Activated T-cell treated with anti-CD3 and anti-CD28 coated beads, Interleukin-2, amount 50 U/mL, for 72 hours (primary cell): ENCODE results near the gene PCDHA1. TPM values are rescaled to one million over a fixed set of nuclear protein-coding genes. Genes with fewer than 3 reads are reported as not detected.

Source experiments
- ATAC-seq, 2 donors: fragments of 150-1000 bp; cut with Tn5 transposase; replicated peaks in 1 of 2; 2 replicates each; pipeline ENCODE4 v1.10.0; 2021; ENCODE audit warnings: moderate library complexity in 2 of 2, mild to moderate bottlenecking in 1 of 2
- DNase-seq, 2 donors: peaks; one replicate each; pipeline ENCODE4 v3.0.0; 2021 to 2022; ENCODE audit warnings: mixed read lengths in 1 of 2
- H3K27ac Mint-ChIP-seq: one replicate; pipeline ENCODE4 v1.8.0; 2022; ENCODE audit warnings: mild to moderate bottlenecking, moderate library complexity, mixed read lengths
- H3K27me3 Mint-ChIP-seq: one replicate; pipeline ENCODE4 v1.8.0; 2022; ENCODE audit warnings: low read depth, mixed read lengths
- H3K36me3 Mint-ChIP-seq, 2 donors: one replicate each; pipeline ENCODE4 v1.8.0; 2022; ENCODE audit warnings: mixed read lengths in 2 of 2, mild to moderate bottlenecking in 1 of 2; ENCODE audit not compliant: insufficient read depth in 2 of 2
- H3K4me1 Mint-ChIP-seq: one replicate; pipeline ENCODE4 v1.8.0; 2022; ENCODE audit warnings: low read depth, mixed read lengths
- H3K4me3 Mint-ChIP-seq, 2 donors: one replicate each; pipeline ENCODE4 v1.8.0; 2022; ENCODE audit warnings: mild to moderate bottlenecking in 2 of 2, mixed read lengths in 2 of 2, moderate library complexity in 2 of 2
- H3K9me3 Mint-ChIP-seq, 2 donors: one replicate each; pipeline ENCODE4 v1.8.0; 2022; ENCODE audit warnings: mixed read lengths in 2 of 2
- total RNA-seq, 2 donors: library from RNA; stranded (reverse); gene quantifications; one replicate each; pipeline ENCODE4 v1.2.3, GENCODE V29; 2022

PCDHA1 gene
- total RNA-seq, 2 donors from 2014 or later, result not detected

DNA sequence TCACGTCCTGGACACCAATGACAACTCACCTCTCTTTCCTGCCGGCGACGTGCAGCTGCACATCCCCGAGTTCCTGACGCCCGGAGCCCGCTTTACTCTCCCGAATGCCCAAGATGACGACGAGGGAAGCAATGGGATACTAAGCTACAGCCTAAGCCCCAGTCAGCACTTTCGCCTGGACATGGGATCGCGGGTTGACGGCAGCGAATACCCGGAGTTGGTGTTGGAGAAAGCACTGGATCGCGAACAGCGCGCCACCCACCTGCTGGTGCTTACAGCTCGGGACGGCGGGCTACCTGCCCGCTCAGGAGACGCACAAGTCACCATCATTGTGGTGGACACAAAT, 141.3 kb downstream of the PCDHA1 start:
- H3K27me3 Mint-ChIP-seq, result peaks cover 35% of the 10 kb centered on the region
- DNase-seq (no peak), ATAC-seq (no peak)
- no peaks in the 10 kb centered on the region for H3K9me3 Mint-ChIP-seq
- H3K4me3 Mint-ChIP-seq, result peak overlapping the region; percentile 43 to 60
- no peak overlapping the region for H3K27ac Mint-ChIP-seq
- peaks cover 5% of the 10 kb centered on the region for H3K4me1 Mint-ChIP-seq
- peaks cover 0 to 2% of the 10 kb centered on the region in 2 donors for H3K36me3 Mint-ChIP-seq

DNA sequence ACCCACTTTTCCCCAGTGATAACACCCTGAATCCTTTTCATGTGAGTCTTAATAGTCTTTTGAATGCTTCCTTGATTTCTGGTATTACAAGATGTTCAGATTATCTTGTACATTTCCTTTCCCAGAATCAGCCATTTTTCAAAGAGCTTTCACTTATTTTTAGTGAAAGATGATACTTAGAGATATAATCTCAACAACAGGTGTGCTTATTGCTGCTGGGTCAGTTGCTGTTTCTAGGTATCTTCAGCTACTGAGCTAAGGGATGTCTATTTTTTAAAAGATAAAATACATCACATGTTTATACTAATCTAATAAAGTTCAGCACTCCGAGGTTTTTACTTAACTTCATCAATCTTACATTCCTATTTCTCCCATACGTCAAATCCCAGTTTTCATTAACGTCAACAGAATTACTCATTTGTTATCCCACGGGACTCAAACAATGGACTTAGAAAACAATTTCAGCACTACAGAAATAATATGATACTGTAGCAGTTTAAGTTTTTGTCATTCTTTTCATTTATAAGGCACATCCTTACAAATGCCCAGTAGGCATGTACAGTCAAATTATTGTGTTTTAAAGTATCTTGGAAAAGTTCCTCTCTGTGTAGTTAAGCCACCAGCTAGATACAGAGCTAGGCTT, 149.1 kb downstream of the PCDHA1 start:
- Mint-ChIP-seq H3K36me3 (no peaks in the 10 kb centered on the region), H3K4me1 (no peaks in the 10 kb centered on the region), H3K9me3 (no peaks in the 10 kb centered on the region), H3K27me3 (no peaks in the 10 kb centered on the region), H3K4me3 (no peak overlapping the region), H3K27ac (no peak overlapping the region)
- DNase-seq (no peak), ATAC-seq (no peak)

DNA sequence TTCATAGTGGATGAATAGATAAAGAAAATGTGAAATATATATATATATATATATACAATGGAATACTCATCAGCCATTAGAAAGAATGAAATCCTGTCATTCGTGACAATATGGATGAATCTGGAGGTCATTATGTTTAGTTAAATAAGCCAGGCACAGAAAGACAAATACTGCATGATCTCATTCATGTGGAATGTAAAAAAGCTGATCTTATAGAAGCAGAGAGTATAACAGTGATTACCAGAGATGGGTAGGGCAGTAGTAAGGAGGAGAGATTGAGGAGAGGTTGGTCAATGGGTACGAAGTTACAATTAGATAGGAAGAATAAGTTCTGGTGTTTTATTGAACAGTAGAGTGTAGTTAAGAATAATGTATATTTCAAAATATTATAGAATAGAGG, 160.6 kb downstream of the PCDHA1 start:
- Mint-ChIP-seq H3K27me3 (no peaks in the 10 kb centered on the region), H3K9me3 (peaks cover 4 to 11% of the 10 kb centered on the region in 2 donors), H3K36me3 (peaks cover 0 to 3% of the 10 kb centered on the region in 2 donors), H3K27ac (no peak overlapping the region), H3K4me1 (no peaks in the 10 kb centered on the region), H3K4me3 (no peak overlapping the region)
- no peak for ATAC-seq
- DNase-seq, result no peak

DNA sequence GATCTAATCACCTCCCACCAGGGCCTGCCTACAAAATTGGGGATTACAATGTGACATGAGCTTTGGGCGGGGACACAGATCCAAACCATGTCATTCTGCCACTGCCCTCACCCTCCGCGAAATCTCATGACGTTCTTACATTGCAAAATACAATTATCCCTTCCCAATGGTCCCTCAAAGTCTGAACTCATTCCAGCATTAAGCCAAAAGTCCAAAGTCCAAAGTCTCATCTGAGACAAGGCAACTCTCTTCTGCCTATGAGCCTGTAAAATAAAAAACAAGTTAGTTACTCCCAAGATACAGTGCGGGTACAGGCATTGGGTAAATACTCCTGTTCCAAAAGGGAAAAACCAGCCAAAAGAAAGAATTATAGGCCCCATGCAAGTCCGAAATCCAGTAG, 165.7 kb downstream of the PCDHA1 start:
- Mint-ChIP-seq H3K27ac (no peak overlapping the region), H3K36me3 (no peaks in the 10 kb centered on the region), H3K9me3 (peaks cover under 1 to 5% of the 10 kb centered on the region in 2 donors), H3K4me3 (no peak overlapping the region), H3K4me1 (no peaks in the 10 kb centered on the region), H3K27me3 (no peaks in the 10 kb centered on the region)
- ATAC-seq, result no peak
- no peak for DNase-seq

DNA sequence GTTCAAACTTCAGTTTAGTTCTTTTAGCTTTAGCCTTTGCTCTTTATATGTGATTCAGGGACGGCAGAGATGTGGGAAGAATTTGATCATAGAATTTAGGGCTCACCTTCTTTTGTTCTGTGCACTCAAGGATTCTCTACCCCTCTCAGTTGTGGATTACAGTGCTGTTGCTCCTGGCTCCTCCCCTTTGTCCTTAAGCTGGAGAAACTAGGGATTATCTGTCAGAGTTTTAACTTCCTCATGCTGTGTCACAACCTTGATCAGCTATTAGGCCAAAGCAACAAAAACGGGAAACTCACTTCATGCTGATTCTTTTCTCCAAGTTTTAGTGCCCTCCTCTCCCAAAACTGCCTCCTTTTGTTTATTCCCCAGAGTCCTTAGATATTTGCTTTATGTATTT, 167.3 kb downstream of the PCDHA1 start:
- no peaks in the 10 kb centered on the region for H3K4me1 Mint-ChIP-seq
- no peak overlapping the region for H3K27ac Mint-ChIP-seq
- DNase-seq, result no peak
- H3K4me3 Mint-ChIP-seq, result no peak overlapping the region
- no peaks in the 10 kb centered on the region for H3K36me3 Mint-ChIP-seq
- H3K27me3 Mint-ChIP-seq, result no peaks in the 10 kb centered on the region
- no peak for ATAC-seq
- peaks cover 0 to 5% of the 10 kb centered on the region in 2 donors for H3K9me3 Mint-ChIP-seq

DNA sequence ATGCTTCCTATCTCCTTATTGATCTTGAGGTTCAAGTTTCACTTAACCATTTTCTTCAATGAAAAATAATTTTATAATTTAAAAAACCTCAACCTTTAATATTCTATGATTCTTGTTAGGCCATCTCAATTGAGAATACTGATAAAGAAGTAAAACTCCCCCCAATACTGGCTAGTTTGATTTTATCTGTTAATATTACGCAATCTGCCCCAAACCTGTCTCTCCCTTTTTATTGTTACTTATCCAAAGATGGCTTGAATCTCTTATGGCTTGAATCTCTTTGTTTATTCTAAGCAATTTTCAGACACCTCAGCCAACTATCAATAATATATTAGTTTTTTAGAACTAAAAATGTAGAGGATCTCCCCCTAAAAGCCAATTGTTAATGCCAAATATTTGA, 176.2 kb downstream of the PCDHA1 start:
- Mint-ChIP-seq H3K9me3 (no peaks in the 10 kb centered on the region), H3K27ac (no peak overlapping the region), H3K4me1 (peaks cover 6% of the 10 kb centered on the region), H3K27me3 (peaks cover 38% of the 10 kb centered on the region), H3K36me3 (no peaks in the 10 kb centered on the region), H3K4me3 (no peak overlapping the region)
- no peak for ATAC-seq
- no peak for DNase-seq

DNA sequence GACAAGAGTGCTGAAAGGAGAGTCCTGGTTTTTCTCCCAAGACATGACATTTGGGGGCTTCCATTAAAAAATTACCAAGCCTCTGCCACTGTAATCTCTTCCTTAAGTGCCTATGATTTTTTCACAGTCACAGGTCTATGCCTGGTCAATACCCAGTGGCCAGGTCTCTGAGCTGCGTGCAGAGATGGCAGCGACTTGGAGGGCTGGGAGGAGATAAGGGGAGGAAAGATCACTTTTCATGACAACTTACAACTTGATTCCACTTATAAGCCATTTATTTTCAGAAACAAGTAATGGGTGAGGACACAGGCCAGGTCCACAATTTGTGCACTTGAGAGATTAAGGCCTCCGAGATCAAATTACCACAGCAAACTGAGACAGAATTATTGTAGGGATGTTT, 178.4 kb downstream of the PCDHA1 start:
- peaks cover 6% of the 10 kb centered on the region for H3K4me1 Mint-ChIP-seq
- no peak overlapping the region for H3K27ac Mint-ChIP-seq
- DNase-seq (no peak), ATAC-seq (no peak)
- H3K4me3 Mint-ChIP-seq, result no peak overlapping the region
- H3K9me3 Mint-ChIP-seq, result no peaks in the 10 kb centered on the region
- peaks cover 48% of the 10 kb centered on the region for H3K27me3 Mint-ChIP-seq
- no peaks in the 10 kb centered on the region for H3K36me3 Mint-ChIP-seq

DNA sequence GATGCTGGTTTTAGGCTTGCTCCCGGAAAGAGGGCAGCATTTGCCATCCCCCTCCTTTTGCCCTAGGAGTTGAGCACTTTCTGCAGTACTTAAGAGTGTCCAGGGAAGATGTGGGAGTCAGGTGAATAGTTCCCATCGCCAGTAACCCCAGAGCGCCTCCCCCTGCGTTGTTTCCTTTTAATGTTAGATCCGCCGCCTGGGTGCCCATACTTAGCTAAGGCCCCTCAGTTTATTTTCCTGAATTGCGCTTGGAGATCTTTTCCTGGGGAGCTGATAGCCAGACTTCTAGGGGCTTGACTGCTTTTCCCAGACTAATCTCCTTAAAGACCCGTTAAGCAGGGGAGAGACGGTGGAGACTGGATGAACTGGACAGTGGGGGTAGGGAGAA, 180.0 kb downstream of the PCDHA1 start:
- Mint-ChIP-seq H3K36me3 (no peaks in the 10 kb centered on the region), H3K4me1 (peaks cover 6% of the 10 kb centered on the region), H3K27me3 (peaks cover 48% of the 10 kb centered on the region), H3K27ac (no peak overlapping the region), H3K9me3 (no peaks in the 10 kb centered on the region), H3K4me3 (peak overlapping the region in 1 of 2 donors; percentile 9)
- no peak for ATAC-seq
- no peak for DNase-seq

DNA sequence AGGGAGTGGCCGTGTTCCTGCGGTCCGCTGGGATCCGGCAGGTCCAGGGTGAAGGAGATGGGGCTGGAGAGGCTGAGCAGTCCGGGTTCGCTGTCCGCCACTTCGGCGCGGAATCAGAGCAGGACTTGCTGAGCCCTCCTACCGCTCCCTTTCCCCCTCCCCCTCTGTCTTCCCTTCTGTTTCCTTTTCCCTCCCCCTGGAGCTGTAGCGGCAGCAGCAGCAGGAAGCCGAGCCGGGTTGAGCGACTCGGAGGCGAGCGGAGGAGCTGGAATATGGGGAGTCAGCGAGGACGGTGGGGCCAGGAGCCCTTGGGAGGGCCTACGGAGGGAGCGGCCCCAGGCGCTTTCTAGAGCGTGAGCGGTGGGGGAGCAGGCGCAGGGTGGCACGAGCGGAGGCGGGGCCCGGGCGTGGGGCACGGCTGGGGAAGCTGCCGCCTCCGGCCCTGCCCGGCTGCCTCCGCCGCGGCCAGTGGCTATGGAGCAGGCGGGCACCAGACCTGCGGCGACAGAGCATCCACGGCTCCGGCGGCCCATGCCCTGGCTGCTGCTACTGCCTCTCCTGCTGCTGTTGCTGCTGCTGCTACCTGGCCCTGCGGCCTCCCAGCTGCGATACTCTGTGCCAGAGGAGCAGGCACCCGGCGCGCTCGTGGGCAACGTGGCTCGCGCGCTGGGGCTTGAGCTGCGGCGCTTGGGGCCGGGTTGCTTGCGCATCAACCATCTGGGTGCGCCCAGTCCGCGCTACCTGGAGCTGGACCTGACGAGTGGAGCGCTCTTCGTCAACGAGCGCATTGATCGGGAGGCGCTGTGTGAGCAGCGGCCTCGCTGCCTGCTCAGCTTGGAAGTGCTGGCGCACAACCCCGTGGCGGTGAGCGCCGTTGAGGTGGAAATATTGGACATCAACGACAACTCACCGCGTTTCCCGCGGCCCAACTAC, 180.6 kb downstream of the PCDHA1 start, which contains the start of gene PCDHAC2:
PCDHAC2 (plus strand) TSS at position 184 of the 933 bp plus-strand sequence; CDS start at position 475, 291 bp downstream.
- no peak for DNase-seq
- peaks cover 48% of the 10 kb centered on the region for H3K27me3 Mint-ChIP-seq
- peak within 1 kb of the TSS in 1 of 2 donors; percentile 9 for H3K4me3 Mint-ChIP-seq
- ATAC-seq, result no peak
- peaks cover 6% of the 10 kb centered on the region for H3K4me1 Mint-ChIP-seq
- no peaks in the 10 kb centered on the region for H3K36me3 Mint-ChIP-seq
- H3K27ac Mint-ChIP-seq, result no peak within 1 kb of the TSS
- H3K9me3 Mint-ChIP-seq, result no peaks in the 10 kb centered on the region

DNA sequence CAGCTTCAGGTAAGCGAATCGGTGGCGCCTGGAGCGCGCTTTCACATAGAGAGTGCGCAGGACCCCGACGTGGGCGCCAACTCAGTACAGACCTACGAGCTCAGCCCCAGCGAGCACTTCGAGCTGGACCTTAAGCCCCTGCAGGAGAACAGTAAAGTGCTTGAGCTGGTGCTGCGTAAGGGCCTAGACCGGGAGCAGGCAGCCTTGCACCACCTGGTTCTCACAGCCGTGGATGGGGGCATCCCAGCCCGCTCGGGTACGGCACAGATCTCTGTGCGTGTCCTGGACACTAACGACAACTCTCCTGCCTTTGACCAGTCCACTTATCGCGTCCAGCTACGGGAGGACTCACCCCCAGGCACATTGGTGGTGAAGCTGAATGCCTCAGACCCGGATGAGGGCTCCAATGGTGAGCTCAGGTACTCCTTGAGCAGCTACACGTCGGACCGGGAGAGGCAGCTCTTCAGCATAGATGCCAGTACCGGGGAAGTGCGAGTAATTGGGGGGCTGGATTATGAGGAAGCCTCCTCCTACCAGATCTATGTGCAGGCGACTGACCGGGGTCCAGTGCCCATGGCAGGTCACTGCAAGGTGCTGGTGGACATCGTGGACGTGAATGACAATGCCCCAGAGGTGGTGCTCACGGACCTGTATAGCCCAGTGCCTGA, 181.4 kb downstream of the PCDHA1 start:
- no peak for DNase-seq
- no peak overlapping the region for H3K27ac Mint-ChIP-seq
- no peak for ATAC-seq

DNA sequence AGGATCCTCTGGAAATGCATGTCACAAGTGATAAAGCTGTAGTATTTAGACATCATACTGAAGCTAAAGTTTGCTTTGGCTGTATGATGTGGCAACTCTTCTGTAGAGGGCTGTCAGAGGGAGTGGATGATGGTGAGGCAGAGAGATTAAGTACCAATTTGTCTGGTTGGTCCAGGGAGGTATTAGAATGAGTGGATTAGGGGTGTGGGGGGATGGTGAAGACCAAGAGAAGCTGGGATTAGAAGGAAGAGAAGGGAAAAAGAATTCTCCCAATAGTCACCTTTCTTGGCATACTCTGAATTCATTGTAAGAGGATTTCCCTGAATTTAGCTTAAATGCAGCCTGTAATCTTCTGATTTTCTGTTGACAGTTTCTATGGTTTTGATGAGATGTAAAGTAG, 183.9 kb downstream of the PCDHA1 start:
- no peak overlapping the region for H3K4me3 Mint-ChIP-seq
- no peak overlapping the region for H3K27ac Mint-ChIP-seq
- H3K4me1 Mint-ChIP-seq, result peaks cover 6% of the 10 kb centered on the region
- ATAC-seq (no peak), DNase-seq (no peak)
- H3K36me3 Mint-ChIP-seq, result no peaks in the 10 kb centered on the region
- no peaks in the 10 kb centered on the region for H3K9me3 Mint-ChIP-seq
- H3K27me3 Mint-ChIP-seq, result peaks cover 32% of the 10 kb centered on the region

More for the DNA sequence above, 181.4 kb downstream of the PCDHA1 start:
- Mint-ChIP-seq H3K4me3 (no peak overlapping the region), H3K4me1 (peaks cover 6% of the 10 kb centered on the region), H3K9me3 (no peaks in the 10 kb centered on the region), H3K36me3 (no peaks in the 10 kb centered on the region), H3K27me3 (peaks cover 46% of the 10 kb centered on the region)

DNA sequence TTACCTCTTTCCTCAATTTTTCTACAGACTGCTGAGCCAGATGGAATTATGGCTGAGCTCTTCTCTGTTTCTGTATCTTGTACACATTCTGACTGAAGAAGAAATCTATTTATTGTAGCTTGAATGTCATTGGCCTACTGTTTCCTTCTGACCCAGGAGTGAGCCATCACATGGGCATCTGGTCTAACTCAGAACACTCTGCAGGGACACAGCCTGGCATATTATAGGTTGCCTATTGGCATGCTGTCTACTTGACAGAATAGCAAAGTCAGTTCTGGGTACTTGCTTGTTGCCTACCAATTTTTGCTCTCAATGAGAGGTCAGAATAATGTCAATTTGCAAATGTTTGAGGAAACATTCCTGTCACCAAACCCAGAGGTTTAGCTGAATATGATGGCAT, 187.6 kb downstream of the PCDHA1 start:
- ATAC-seq (no peak), DNase-seq (no peak)
- H3K36me3 Mint-ChIP-seq, result no peaks in the 10 kb centered on the region
- no peak overlapping the region for H3K4me3 Mint-ChIP-seq
- H3K27ac Mint-ChIP-seq, result no peak overlapping the region
- H3K4me1 Mint-ChIP-seq, result no peaks in the 10 kb centered on the region
- H3K9me3 Mint-ChIP-seq, result no peaks in the 10 kb centered on the region
- H3K27me3 Mint-ChIP-seq, result peaks cover 14% of the 10 kb centered on the region

DNA sequence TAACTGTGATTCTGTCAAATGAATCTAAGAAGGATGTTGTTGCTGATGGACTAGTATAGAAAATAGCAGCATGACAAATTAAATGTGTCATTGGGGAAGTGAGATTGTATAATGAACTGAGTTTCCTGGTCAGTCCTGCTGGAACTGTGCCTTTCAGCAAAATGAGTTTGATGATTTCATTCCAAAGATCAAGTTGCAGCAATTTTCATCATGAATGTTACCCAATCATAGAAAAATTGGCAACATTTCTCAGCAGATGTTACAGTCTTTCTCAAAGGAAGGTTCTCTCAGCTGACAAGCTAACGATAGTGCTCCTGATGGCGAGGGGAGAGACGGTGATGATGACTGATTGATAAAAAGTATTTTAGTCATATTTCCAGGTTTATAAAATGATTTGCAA, 191.1 kb downstream of the PCDHA1 start:
- no peaks in the 10 kb centered on the region for H3K9me3 Mint-ChIP-seq
- H3K36me3 Mint-ChIP-seq, result no peaks in the 10 kb centered on the region
- no peaks in the 10 kb centered on the region for H3K4me1 Mint-ChIP-seq
- H3K4me3 Mint-ChIP-seq, result no peak overlapping the region
- DNase-seq, result no peak
- peaks cover 14% of the 10 kb centered on the region for H3K27me3 Mint-ChIP-seq
- no peak for ATAC-seq
- no peak overlapping the region for H3K27ac Mint-ChIP-seq
